Measurements from ENCODE around the gene ZFP69B. TPM values are rescaled to one million over a fixed set of nuclear protein-coding genes. Genes with fewer than 3 reads are reported as not detected.

Gene ZFP69B
- total RNA-seq, 1 donor from 2014 or later, result 0.60 TPM

Other genes with a start within 250 kb of the ZFP69B start
- not detected in 2 replicates for gene TMCO2, start 202.5 kb upstream of the ZFP69B start, total RNA-seq
- gene ZMPSTE24, start 192.2 kb upstream of the ZFP69B start, total RNA-seq, result 40.5 and 64.1 TPM in 2 replicates
- 0.22 and 0.79 TPM in 2 replicates for gene COL9A2, start 133.2 kb upstream of the ZFP69B start, total RNA-seq
- gene SMAP2, start 76.7 kb upstream of the ZFP69B start, total RNA-seq, result 3.1 and 3.4 TPM in 2 replicates
- 1.3 and 2.0 TPM in 2 replicates for gene ZFP69, start 26.8 kb downstream of the ZFP69B start, total RNA-seq
- gene EXO5, start 58.3 kb downstream of the ZFP69B start, total RNA-seq, result 5.4 and 6.0 TPM in 2 replicates
- 1.4 and 1.5 TPM in 2 replicates for gene ZNF684, start 81.2 kb downstream of the ZFP69B start, total RNA-seq
- gene RIMS3, start 215.2 kb downstream of the ZFP69B start, total RNA-seq, result 0.20 and 0.22 TPM in 2 replicates
- 11.3 and 14.5 TPM in 2 replicates for gene NFYC, start 241.2 kb downstream of the ZFP69B start, total RNA-seq